ENCODE results near the gene KNCN.

The KNCN gene

DNA sequence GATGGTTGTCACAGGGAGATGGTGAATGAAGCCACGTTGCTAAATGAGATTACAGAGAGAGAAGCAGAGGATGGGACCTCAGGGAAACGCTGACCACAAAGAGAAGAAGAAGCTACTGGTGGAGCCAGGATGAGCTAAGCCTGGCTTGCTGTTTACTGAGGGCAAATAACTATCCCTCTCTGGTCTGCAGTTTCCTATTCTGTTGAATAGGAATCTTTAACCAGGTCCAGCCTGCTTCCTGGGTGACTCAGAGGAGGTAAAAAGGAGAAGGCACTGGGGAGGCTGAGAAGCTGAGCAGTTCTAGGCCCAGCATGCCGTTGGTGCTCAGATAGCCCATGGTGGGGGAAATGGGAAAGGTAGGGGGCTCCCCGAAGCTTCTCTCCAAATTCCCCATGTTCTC is 32.2 kb downstream of the KNCN start:
- Histone ChIP-seq H3K27ac (ENCODE audit: extremely low read depth, low read depth, low read length) (no peak overlapping the region), H3K36me3 (ENCODE audit: control insufficient read depth in 2 of 2, insufficient read depth in 1 of 2, low read length in 2 of 2) (no peaks in the 10 kb centered on the region), H3K4me1 (ENCODE audit: control insufficient read depth, insufficient read depth, low read length) (peaks cover 5% of the 10 kb centered on the region; the same call in 1 of the 2 replicates), H3K9me3 (ENCODE audit: control insufficient read depth, insufficient read depth, low read depth, low read length) (no peaks in the 10 kb centered on the region), H3K4me3 (ENCODE audit: low read depth, low read length) (no peak overlapping the region)
- TF ChIP-seq ZNF473 (tag by site-specific recombination; IDR thresholded peaks at IDR 0.05) (no peak), ZNF837 (tag by site-specific recombination; IDR thresholded peaks at IDR 0.05) (no peak), ELK4 (IDR thresholded peaks at IDR 0.05; ENCODE audit: borderline replicate concordance, low read depth, low read length) (no peak), ZBTB6 (tag by site-specific recombination; IDR thresholded peaks at IDR 0.05) (no peak), CTCF (tag by site-specific recombination; IDR thresholded peaks at IDR 0.05) (no peak), ZNF501 (tag by site-specific recombination; IDR thresholded peaks at IDR 0.05) (no peak), GLI2 (tag by site-specific recombination; IDR thresholded peaks at IDR 0.05; ENCODE audit: borderline replicate concordance, low read depth) (no peak), ZSCAN23 (tag by site-specific recombination; IDR thresholded peaks at IDR 0.05) (no peak), ZNF292 (tag by site-specific recombination; IDR thresholded peaks at IDR 0.05; ENCODE audit: borderline replicate concordance, low read depth) (no peak), ZFP41 (tag by site-specific recombination; IDR thresholded peaks at IDR 0.05; ENCODE audit: borderline replicate concordance) (no peak)
- POLR2A ChIA-PET = no interaction called here
- CTCF ChIA-PET = interaction anchor here (1.4 to 9.0 kb wide), 6 partner anchors 8 to 85 kb away, joined by 3 to 56 read pairs (median 24); partner anchors contain the start of gene MKNK1

GRCh38 chr1:46517932-46518498 is 33.4 kb downstream of the KNCN start:
- Histone ChIP-seq H3K27ac (ENCODE audit: extremely low read depth, low read depth, low read length) (no peak overlapping the region), H3K36me3 (ENCODE audit: control insufficient read depth in 2 of 2, insufficient read depth in 1 of 2, low read length in 2 of 2) (no peaks in the 10 kb centered on the region), H3K9me3 (ENCODE audit: control insufficient read depth, insufficient read depth, low read depth, low read length) (no peaks in the 10 kb centered on the region), H3K4me3 (ENCODE audit: low read depth, low read length) (no peak overlapping the region), H3K4me1 (ENCODE audit: control insufficient read depth, insufficient read depth, low read length) (peaks cover 5% of the 10 kb centered on the region; the same call in 1 of the 2 replicates)
- peak; percentile 51 for TF ChIP-seq ZNF398 (tag by site-specific recombination; IDR thresholded peaks at IDR 0.05)
- TF ChIP-seq, protein P1, sequence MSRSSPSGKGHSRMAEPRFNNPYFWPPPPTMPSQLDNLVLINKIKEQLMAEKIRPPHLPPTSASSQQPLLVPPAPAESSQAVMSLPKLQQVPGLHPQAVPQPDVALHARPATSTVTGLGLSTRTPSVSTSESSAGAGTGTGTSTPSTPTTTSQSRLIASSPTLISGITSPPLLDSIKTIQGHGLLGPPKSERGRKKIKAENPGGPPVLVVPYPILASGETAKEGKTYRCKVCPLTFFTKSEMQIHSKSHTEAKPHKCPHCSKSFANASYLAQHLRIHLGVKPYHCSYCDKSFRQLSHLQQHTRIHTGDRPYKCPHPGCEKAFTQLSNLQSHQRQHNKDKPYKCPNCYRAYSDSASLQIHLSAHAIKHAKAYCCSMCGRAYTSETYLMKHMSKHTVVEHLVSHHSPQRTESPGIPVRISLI (tag by site-specific recombination; IDR thresholded peaks at IDR 0.05) = no peak
- peak; percentile 70 for TF ChIP-seq ZFHX2 (tag by site-specific recombination; conservative IDR thresholded peaks at IDR 0.05)
- peak; percentile 93 for TF ChIP-seq EGR2 (tag by site-specific recombination; IDR thresholded peaks at IDR 0.05; ENCODE audit: low read depth)
- no peak for TF ChIP-seq ZNF404 (tag by site-specific recombination; IDR thresholded peaks at IDR 0.05)
- 0 out of 2 replicates have a peak, but pooled peaks have one; percentile 20 for TF ChIP-seq HIC1 (tag by site-specific recombination; IDR thresholded peaks at IDR 0.05)
- POLR2A ChIA-PET = interaction anchor here (0.6 kb wide), 1 partner anchor 19 kb away, joined by 4 read pairs; no protein-coding TSS in a partner anchor
- CTCF ChIA-PET = interaction anchor here (0.7 to 9.0 kb wide), 10 partner anchors 10 to 230 kb away, joined by 3 to 56 read pairs (median 4); partner anchors contain the start of gene MKNK1

Data from HEK293 (cell line).